H1 (cell line): ENCODE data around the gene SPOCK2. TPM values are rescaled to one million over a fixed set of nuclear protein-coding genes. Genes with fewer than 3 reads are reported as not detected.

ENCODE experiments used
- CTCF ChIA-PET: fragments of 300-600 bp; sonication (Branson Sonifier 250); formaldehyde crosslinking; loops from one replicate; lab custom pipeline; 2021; ENCODE audit not compliant: partially characterized antibody; lab: Charles Lee
- POLR2A ChIA-PET: fragments of 300-600 bp; sonication (Branson Sonifier 250); formaldehyde crosslinking; loops from one replicate; lab custom pipeline; 2021; ENCODE audit warnings: inconsistent platforms; ENCODE audit not compliant: partially characterized antibody; lab: Charles Lee
- DNase-seq, 2 experiments: peaks; one replicate each; pipeline versions ENCODE4 v3.0.0 to v3.0.0-alpha.2; 2010 to 2022; ENCODE audit warnings: low spot score in 2 of 2, low read depth in 1 of 2, mixed read lengths in 1 of 2
- FAIRE-seq: peaks from 2 replicates; lab custom pipeline; 2011; peaks lifted over from hg19 to GRCh38; lab: Jason Lieb, UNC
- H2AFZ ChIP-seq: 2 replicates; pipeline ENCODE4 v1.8.1; 2012; ENCODE audit warnings: low read length, inconsistent platforms
- H2AK5ac ChIP-seq: 2 replicates; pipeline ENCODE4 v1.6.1; 2013; ENCODE audit warnings: low read depth, low read length
- H2BK120ac ChIP-seq: replicated peaks from 2 replicates; pipeline ENCODE3; 2013; ENCODE audit warnings: low read depth, low read length, inconsistent platforms
- H2BK12ac ChIP-seq: 2 replicates; pipeline ENCODE4 v1.6.1; 2013; ENCODE audit warnings: low read depth, low read length
- H2BK15ac ChIP-seq: 2 replicates; pipeline ENCODE4 v1.6.1; 2013; ENCODE audit warnings: low read length
- H2BK20ac ChIP-seq: 2 replicates; pipeline ENCODE4 v1.6.1; 2013; ENCODE audit warnings: low read length
- H2BK5ac ChIP-seq: 2 replicates; pipeline ENCODE4 v1.6.1; 2013; ENCODE audit warnings: low read depth, low read length
- H3K14ac ChIP-seq: 2 replicates; pipeline ENCODE4 v1.6.1; 2013; ENCODE audit warnings: inconsistent platforms; ENCODE audit not compliant: insufficient read length
- H3K18ac ChIP-seq: 2 replicates; pipeline ENCODE4 v1.6.1; 2013; ENCODE audit warnings: low read length; ENCODE audit errors: extremely low read depth
- H3K23ac ChIP-seq: 2 replicates; pipeline ENCODE4 v1.6.1; 2013; ENCODE audit warnings: inconsistent platforms; ENCODE audit not compliant: insufficient read length
- H3K23me2 ChIP-seq: 2 replicates; pipeline ENCODE4 v1.6.1; 2013; ENCODE audit warnings: low read depth, low read length
- H3K27ac ChIP-seq: 2 replicates; pipeline ENCODE4 v1.6.1; 2011; ENCODE audit warnings: low read depth, low read length, inconsistent platforms
- H3K27me3 ChIP-seq, 4 experiments: replicated peaks in 1 of 4; 1 replicate in 1 of 4; 2 replicates in 3 of 4; pipeline versions ENCODE4 v1.6.1 to v1.8.1; 2011 to 2013; ENCODE audit warnings: low read length in 3 of 4, mild to moderate bottlenecking in 3 of 4, inconsistent platforms in 2 of 4, mixed read lengths in 2 of 4, moderate library complexity in 1 of 4; ENCODE audit not compliant: control insufficient read depth in 3 of 4, insufficient read depth in 3 of 4; ENCODE audit errors: extremely low read depth in 1 of 4
- H3K36me3 ChIP-seq, 4 experiments: 2 replicates each; pipeline versions ENCODE4 v1.6.1 to v1.8.1; 2011 to 2013; ENCODE audit warnings: mild to moderate bottlenecking in 4 of 4, low read length in 3 of 4, moderate library complexity in 2 of 4, control low read depth in 1 of 4, inconsistent platforms in 1 of 4; ENCODE audit not compliant: insufficient read depth in 4 of 4, control insufficient read depth in 2 of 4
- H3K4ac ChIP-seq: replicated peaks from 2 replicates; pipeline ENCODE3; 2013; ENCODE audit warnings: low read length, low read depth, mixed read lengths, inconsistent platforms; ENCODE audit not compliant: insufficient read length
- H3K4me1 ChIP-seq, 4 experiments: replicated peaks in 1 of 4; 1 replicate in 1 of 4; 2 replicates in 3 of 4; pipeline versions ENCODE4 v1.6.1 to v1.8.1; 2011 to 2013; ENCODE audit warnings: low read length in 3 of 4, inconsistent platforms in 2 of 4, mixed read lengths in 1 of 4; ENCODE audit not compliant: insufficient read depth in 4 of 4, control insufficient read depth in 3 of 4
- H3K4me2 ChIP-seq, 2 experiments: 2 replicates each; pipeline versions ENCODE4 v1.6.1 to v1.8.1; 2011 to 2013; ENCODE audit warnings: low read depth in 2 of 2, low read length in 2 of 2, control low read depth in 1 of 2, inconsistent platforms in 1 of 2, mild to moderate bottlenecking in 1 of 2; ENCODE audit not compliant: insufficient read depth in 1 of 2
- H3K4me3 ChIP-seq, 4 experiments: fragments of 200-600, 300-600 bp in 1 of 4; sonication (generic), shearing (Covaris generic), sonication (Bioruptor Twin) in 1 of 4; 2 replicates each; pipeline versions ENCODE4 v1.5.1 to v1.8.1; 2011 to 2016; ENCODE audit warnings: low read length in 4 of 4, low read depth in 3 of 4, control low read depth in 2 of 4, inconsistent platforms in 2 of 4, mild to moderate bottlenecking in 2 of 4, mixed read lengths in 1 of 4, moderate library complexity in 1 of 4; ENCODE audit not compliant: insufficient read depth in 2 of 4; ENCODE audit errors: extremely low read depth in 1 of 4
- H3K56ac ChIP-seq: replicated peaks from 2 replicates; pipeline ENCODE3; 2013; ENCODE audit warnings: low read depth, mild to moderate bottlenecking, mixed read lengths, low read length, inconsistent platforms; ENCODE audit not compliant: insufficient read length
- H3K79me1 ChIP-seq: 2 replicates; pipeline ENCODE4 v1.6.1; 2013; ENCODE audit warnings: low read depth, low read length, control low read depth
- H3K79me2 ChIP-seq, 2 experiments: 2 replicates each; pipeline versions ENCODE4 v1.6.1 to v1.8.1; 2012 to 2013; ENCODE audit warnings: low read length in 2 of 2, mild to moderate bottlenecking in 2 of 2, inconsistent platforms in 1 of 2; ENCODE audit not compliant: insufficient read depth in 2 of 2, control insufficient read depth in 1 of 2
- H3K9ac ChIP-seq, 4 experiments: replicated peaks in 1 of 4; 1 replicate in 1 of 4; 2 replicates in 3 of 4; pipeline versions ENCODE4 v1.6.1 to v1.8.1; 2011 to 2013; ENCODE audit warnings: low read depth in 3 of 4, low read length in 3 of 4, control low read depth in 2 of 4, mild to moderate bottlenecking in 2 of 4, moderate library complexity in 2 of 4, inconsistent platforms in 1 of 4; ENCODE audit errors: extremely low read depth in 1 of 4
- H3K9me3 ChIP-seq, 2 experiments: 2 replicates each; pipeline versions ENCODE4 v1.6.1 to v1.8.1; 2012 to 2013; ENCODE audit warnings: mild to moderate bottlenecking in 2 of 2, moderate library complexity in 2 of 2, control low read depth in 1 of 2, inconsistent platforms in 1 of 2, low read depth in 1 of 2, low read length in 1 of 2, mixed read lengths in 1 of 2; ENCODE audit not compliant: insufficient read depth in 2 of 2
- H4K20me1 ChIP-seq, 2 experiments: replicated peaks in 1 of 2; 2 replicates each; pipeline versions ENCODE3 to v1.8.1; 2011 to 2013; ENCODE audit warnings: inconsistent platforms in 2 of 2, low read length in 2 of 2, mild to moderate bottlenecking in 1 of 2; ENCODE audit not compliant: insufficient read depth in 2 of 2, control insufficient read depth in 1 of 2
- H4K5ac ChIP-seq: 2 replicates; pipeline ENCODE4 v1.6.1; 2013; ENCODE audit warnings: low read length, low read depth, mixed read lengths, inconsistent platforms; ENCODE audit not compliant: insufficient read length
- H4K8ac ChIP-seq: 2 replicates; pipeline ENCODE4 v1.8.0; 2013; ENCODE audit warnings: mild to moderate bottlenecking, moderate library complexity, low read length, inconsistent platforms; ENCODE audit not compliant: insufficient read depth; ENCODE audit errors: extremely low read depth
- H4K91ac ChIP-seq: replicated peaks from 2 replicates; pipeline ENCODE3; 2013; ENCODE audit warnings: low read length, mixed read lengths, inconsistent platforms; ENCODE audit not compliant: insufficient read length
- ATF3 ChIP-seq: IDR thresholded peaks from 2 replicates; pipeline ENCODE4 v1.6.1; 2011; ENCODE audit warnings: low read depth, mild to moderate bottlenecking, low read length; ENCODE audit not compliant: insufficient read depth
- BCL11A ChIP-seq, 2 experiments: IDR thresholded peaks; one replicate each; pipeline ENCODE4 v1.6.1; 2011; ENCODE audit warnings: low read depth in 2 of 2, low read length in 2 of 2, mild to moderate bottlenecking in 2 of 2
- EGR1 ChIP-seq: IDR thresholded peaks from 2 replicates; pipeline ENCODE4 v1.6.1; 2011; ENCODE audit warnings: low read depth, low read length, borderline replicate concordance
- RBBP5 ChIP-seq: IDR thresholded peaks from 2 replicates; pipeline ENCODE4 v1.7.1; 2012; ENCODE audit warnings: low read depth, mild to moderate bottlenecking, inconsistent platforms, low read length, moderate library complexity, borderline replicate concordance
- WGBS, 2 experiments: shearing (Covaris generic) in 1 of 2; methylation state at CpG; one replicate each; pipeline versions ENCODE4 v1.1.6 to v1.1.7; 2013 to 2015; ENCODE audit warnings: low lambda C conversion rate in 2 of 2, mixed read lengths in 2 of 2, inconsistent platforms in 1 of 2, low coverage in 1 of 2, missing lambda C conversion rate in 1 of 2; ENCODE audit not compliant: insufficient replicate concordance in 2 of 2, insufficient coverage in 1 of 2, insufficient read length in 1 of 2; ENCODE audit errors: extremely low coverage in 1 of 2, missing lambda C conversion rate in 1 of 2; 5-methylcytosine and 5-hydroxymethylcytosine counted together
- polyA plus RNA-seq, 7 experiments: library from polyadenylated mRNA; depleted of rRNA in 3 of 7; stranded (reverse) in 5 of 7; unstranded in 2 of 7; fragments of >200 nt in 5 of 7; fragments of 200-250 nt in 2 of 7; gene quantifications; 1 replicate in 5 of 7; 2 replicates in 1 of 7; 4 replicates in 1 of 7; pipeline versions ENCODE4 v1.2.1 to v1.2.3, GENCODE V29; 2011 to 2013; ENCODE audit warnings: missing spikeins in 2 of 7, mixed read lengths in 2 of 7
- total RNA-seq: library from RNA; stranded (reverse); fragmentation: NEBNext Ultra II Directional; extraction: Animal tissue kit (Norgen Biotek cat#: 25700); gene quantifications from 2 replicates; pipeline ENCODE4 v1.2.1, GENCODE V29; 2021
- TF ChIP-seq, protein P1 (sequence below): IDR thresholded peaks from 2 replicates; pipeline ENCODE4 v1.6.1; 2011; ENCODE audit warnings: low read length, improper control_type of control experiment

Gene SPOCK2
- total and polyA plus RNA-seq, 2 of the 8 experiments (the other 6 are each of a cell fraction or from before 2014, with no cell fraction given), result 1.5 to 1.9 TPM

DNA sequence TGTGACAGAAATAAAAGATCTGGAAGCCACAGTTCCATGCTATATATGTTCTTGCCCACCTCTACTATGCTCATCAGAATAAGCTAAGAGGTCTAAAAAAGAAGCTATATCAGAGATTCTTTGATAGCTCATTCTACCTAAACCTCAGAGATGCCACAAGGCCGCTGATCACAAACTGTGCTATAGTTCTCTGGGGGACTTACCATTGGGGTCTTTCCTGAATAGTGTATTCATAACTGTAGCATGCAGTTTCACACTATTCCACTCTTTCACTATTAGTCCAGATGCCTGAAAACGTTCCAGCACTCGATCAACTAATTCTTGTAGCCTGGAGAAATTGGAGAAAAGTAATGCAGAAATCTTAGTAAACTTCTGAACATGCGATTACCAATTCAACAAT is 44.5 kb upstream of the SPOCK2 start:
- Histone ChIP-seq H3K9me3 (peaks cover 0 to 3% of the 10 kb centered on the region in 2 experiments; a peak in 1 of 4 replicates), H3K9ac (no peak overlapping the region), H3K27me3 (no peaks in the 10 kb centered on the region), H2BK12ac (no peak overlapping the region), H3K56ac (no peak overlapping the region), H2BK15ac (no peak overlapping the region), H4K91ac (no peak overlapping the region), H3K36me3 (no peaks in the 10 kb centered on the region), H2BK5ac (no peak overlapping the region), H3K23ac (no peak overlapping the region), H3K4me2 (no peak overlapping the region), H3K23me2 (no peaks in the 10 kb centered on the region), H3K79me2 (no peaks in the 10 kb centered on the region), H2AK5ac (no peak overlapping the region), H3K79me1 (no peaks in the 10 kb centered on the region), H3K4me3 (no peak overlapping the region), H4K8ac (no peak overlapping the region), H2AFZ (no peak overlapping the region), H2BK20ac (no peak overlapping the region), H3K4me1 (no peaks in the 10 kb centered on the region), H4K20me1 (no peaks in the 10 kb centered on the region), H3K27ac (no peak overlapping the region), H2BK120ac (no peak overlapping the region), H4K5ac (no peak overlapping the region), H3K4ac (no peak overlapping the region), H3K14ac (no peak overlapping the region), H3K18ac (no peak overlapping the region)
- CTCF ChIA-PET, result interaction anchor here (0.8 to 3.8 kb wide), 14 partner anchors 9 to 202 kb away, joined by 3 to 12 read pairs (median 4); no protein-coding TSS in a partner anchor
- 89% methylated on average over 4 of the region's 4 CpGs; no CpG with 5 or more reads in 1 of the 2 experiments for WGBS, 2 experiments
- no peak for DNase-seq
- FAIRE-seq, result no peak
- TF ChIP-seq EGR1, result no peak
- TF ChIP-seq, protein P1, sequence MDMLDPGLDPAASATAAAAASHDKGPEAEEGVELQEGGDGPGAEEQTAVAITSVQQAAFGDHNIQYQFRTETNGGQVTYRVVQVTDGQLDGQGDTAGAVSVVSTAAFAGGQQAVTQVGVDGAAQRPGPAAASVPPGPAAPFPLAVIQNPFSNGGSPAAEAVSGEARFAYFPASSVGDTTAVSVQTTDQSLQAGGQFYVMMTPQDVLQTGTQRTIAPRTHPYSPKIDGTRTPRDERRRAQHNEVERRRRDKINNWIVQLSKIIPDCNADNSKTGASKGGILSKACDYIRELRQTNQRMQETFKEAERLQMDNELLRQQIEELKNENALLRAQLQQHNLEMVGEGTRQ, result no peak
- TF ChIP-seq ATF3, result no peak
- no peak for TF ChIP-seq BCL11A (IDR thresholded peaks at IDR 0.05; ENCODE audit: low read depth in 2 of 2, low read length in 2 of 2)
- TF ChIP-seq RBBP5, result no peak
- POLR2A ChIA-PET, result interaction anchor here (1.2 to 1.4 kb wide), 3 partner anchors 14 to 188 kb away, joined by 3 to 4 read pairs (median 3); partner anchors contain the start of gene DDIT4
